Erythroblast (primary cell): Measurements from ENCODE around the gene MYBPH.

Source experiments
- GATA1 ChIP-seq: IDR thresholded peaks from 2 replicates; pipeline ENCODE4 v1.6.1; 2011; ENCODE audit warnings: low read depth, mild to moderate bottlenecking, control low read depth, low read length, moderate library complexity
- POLR2A ChIP-seq: IDR thresholded peaks from 2 replicates; pipeline ENCODE4 v1.6.1; 2011; ENCODE audit warnings: mild to moderate bottlenecking, low read length

GRCh38 chr1:203169770-203170520 is 5.7 kb downstream of the MYBPH start:
- TF ChIP-seq POLR2A, result no peak
- no peak for TF ChIP-seq GATA1
